Esophagus squamous epithelium (tissue), 4 donors: Measurements from ENCODE around the gene TMC1.

Experiments used
- POLR2A ChIP-seq, 4 donors: fragments of 450-650 bp; IDR thresholded peaks; one replicate each; pipeline ENCODE4 v1.6.1; 2017; ENCODE audit warnings: antibody characterized with exemption in 4 of 4, mild to moderate bottlenecking in 4 of 4, moderate library complexity in 3 of 4
- TF ChIP-seq, protein P1 (sequence below), 6 experiments: fragments of 450-650 bp in 4 of 6; fragments of 200-600 bp in 2 of 6; sonication (generic) in 2 of 6; IDR thresholded peaks; one replicate each; pipeline ENCODE4 v1.5.1; 2016 to 2019; ENCODE audit warnings: antibody characterized with exemption in 6 of 6, mild to moderate bottlenecking in 4 of 6, moderate library complexity in 4 of 6

DNA sequence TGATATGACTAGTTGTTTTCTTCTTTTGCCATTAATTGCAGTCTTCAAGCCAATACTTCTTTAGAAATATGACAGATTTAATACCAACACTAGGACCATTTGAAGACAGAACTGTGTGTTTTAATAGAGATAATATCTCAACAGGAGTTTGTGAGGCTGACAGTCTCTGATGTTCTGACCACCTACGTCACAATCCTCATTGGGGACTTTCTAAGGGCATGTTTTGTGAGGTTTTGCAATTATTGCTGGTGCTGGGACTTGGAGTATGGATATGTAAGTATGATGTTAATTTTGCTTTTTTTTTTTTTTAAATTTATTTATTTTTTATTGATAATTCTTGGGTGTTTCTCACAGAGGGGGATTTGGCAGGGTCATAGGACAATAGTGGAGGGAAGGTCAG lies 283.8 kb downstream of the TMC1 start:
- TF ChIP-seq POLR2A (IDR thresholded peaks at IDR 0.05), result no peak
- TF ChIP-seq, protein P1, sequence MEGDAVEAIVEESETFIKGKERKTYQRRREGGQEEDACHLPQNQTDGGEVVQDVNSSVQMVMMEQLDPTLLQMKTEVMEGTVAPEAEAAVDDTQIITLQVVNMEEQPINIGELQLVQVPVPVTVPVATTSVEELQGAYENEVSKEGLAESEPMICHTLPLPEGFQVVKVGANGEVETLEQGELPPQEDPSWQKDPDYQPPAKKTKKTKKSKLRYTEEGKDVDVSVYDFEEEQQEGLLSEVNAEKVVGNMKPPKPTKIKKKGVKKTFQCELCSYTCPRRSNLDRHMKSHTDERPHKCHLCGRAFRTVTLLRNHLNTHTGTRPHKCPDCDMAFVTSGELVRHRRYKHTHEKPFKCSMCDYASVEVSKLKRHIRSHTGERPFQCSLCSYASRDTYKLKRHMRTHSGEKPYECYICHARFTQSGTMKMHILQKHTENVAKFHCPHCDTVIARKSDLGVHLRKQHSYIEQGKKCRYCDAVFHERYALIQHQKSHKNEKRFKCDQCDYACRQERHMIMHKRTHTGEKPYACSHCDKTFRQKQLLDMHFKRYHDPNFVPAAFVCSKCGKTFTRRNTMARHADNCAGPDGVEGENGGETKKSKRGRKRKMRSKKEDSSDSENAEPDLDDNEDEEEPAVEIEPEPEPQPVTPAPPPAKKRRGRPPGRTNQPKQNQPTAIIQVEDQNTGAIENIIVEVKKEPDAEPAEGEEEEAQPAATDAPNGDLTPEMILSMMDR (IDR thresholded peaks at IDR 0.05), result no peak
